Transverse colon (tissue), 4 donors: Measurements from ENCODE around the gene PTPRN2. TPM values are rescaled to one million over a fixed set of nuclear protein-coding genes. Genes with fewer than 3 reads are reported as not detected.

Experiments
- DNase-seq: peaks from one replicate; pipeline ENCODE4 v3.0.0-alpha.2; 2019
- H3K27ac ChIP-seq, 4 donors: fragments of 200-600 bp; sonication (generic); 2 replicates each; pipeline ENCODE4 v1.5.1; 2016 to 2018; ENCODE audit warnings: inconsistent platforms in 4 of 4
- H3K27me3 ChIP-seq: fragments of 200-600 bp; sonication (generic); 2 replicates; pipeline ENCODE4 v1.5.1; 2017; ENCODE audit warnings: inconsistent platforms
- H3K36me3 ChIP-seq, 4 donors: fragments of 200-600 bp; sonication (generic); 2 replicates each; pipeline ENCODE4 v1.5.1; 2017 to 2019; ENCODE audit warnings: inconsistent platforms in 4 of 4
- H3K4me1 ChIP-seq, 4 donors: fragments of 200-600 bp; sonication (generic); 2 replicates each; pipeline ENCODE4 v1.5.1; 2017 to 2020; ENCODE audit warnings: inconsistent platforms in 4 of 4
- H3K4me3 ChIP-seq, 4 donors: fragments of 200-600 bp; sonication (generic); 1 replicate in 1 of 4; 2 replicates in 3 of 4; pipeline versions ENCODE4 v1.5.1 to v1.6.1; 2017 to 2019; ENCODE audit warnings: inconsistent platforms in 4 of 4
- H3K9me3 ChIP-seq, 2 donors: fragments of 200-600 bp; sonication (generic); 2 replicates each; pipeline ENCODE4 v1.5.1; 2017 to 2019; ENCODE audit warnings: inconsistent platforms in 2 of 2
- CTCF ChIP-seq, 5 experiments: fragments of 200-600 bp in 3 of 5; fragments of 450-650 bp in 2 of 5; sonication (generic) in 3 of 5; IDR thresholded peaks; 1 replicate in 2 of 5; 2 replicates in 3 of 5; pipeline ENCODE4 v1.5.1; 2016 to 2017; ENCODE audit warnings: antibody characterized with exemption in 5 of 5, inconsistent platforms in 3 of 5, mild to moderate bottlenecking in 2 of 5, moderate library complexity in 1 of 5
- EP300 ChIP-seq: sonication (generic); formaldehyde crosslinking; IDR thresholded peaks from one replicate; pipeline ENCODE4 v1.6.1; 2017; ENCODE audit warnings: antibody characterized with exemption, low read depth
- POLR2A ChIP-seq: fragments of 450-650 bp; IDR thresholded peaks from one replicate; pipeline ENCODE4 v1.6.1; 2016; ENCODE audit warnings: antibody characterized with exemption, mild to moderate bottlenecking, moderate library complexity
- POLR2AphosphoS5 ChIP-seq, 3 donors: sonication (generic); formaldehyde crosslinking; IDR thresholded peaks; one replicate each; pipeline ENCODE4 v1.6.1; 2016; ENCODE audit warnings: antibody characterized with exemption in 3 of 3
- WGBS, 2 donors: methylation state at CpG; one replicate each; pipeline ENCODE4 v1.1.5; 2018; ENCODE audit warnings: low coverage in 1 of 2; 5-methylcytosine and 5-hydroxymethylcytosine counted together
- in situ Hi-C, 4 donors: fragments of 200-750 bp; cut with MboI; loops; one replicate each; pipeline versions ENCODE4 v1.15.0 to v1.15.1; 2017; ENCODE audit warnings: low sequenced_read_pairs in 3 of 4, low pct_ligation_motif_present in 1 of 4, low pct_unique_long_range_greater_than_20kb in 1 of 4
- intact Hi-C: fragments of 100-400 bp; cut with DNase I; formaldehyde crosslinking; loops from one replicate; pipeline ENCODE4 v1.15.1; 2023; ENCODE audit warnings: low total_unique reads
- total RNA-seq, 4 donors: library from RNA; depleted of rRNA; stranded (reverse); fragments of >200 nt; gene quantifications; one replicate each; pipeline ENCODE4 v1.1.0, GENCODE V29; 2016

Gene PTPRN2
- total RNA-seq, 4 donors from 2014 or later = 15.4 to 31.1 (median 21.8) TPM

- H3K4me1 ChIP-seq = peaks cover 0 to 5% (median 1%) of the 10 kb centered on the region in 4 donors
- TF ChIP-seq POLR2A (no peak), EP300 (no peak), POLR2AphosphoS5 (IDR thresholded peaks at IDR 0.05) (no peak), CTCF (IDR thresholded peaks at IDR 0.05) (no peak)
- H3K36me3 ChIP-seq = no peaks in the 10 kb centered on the region
- intact Hi-C loops (no loop called here), in situ Hi-C loops (no loop called here)
- no peaks in the 10 kb centered on the region for H3K9me3 ChIP-seq
- no peak overlapping the region for H3K4me3 ChIP-seq
- H3K27ac ChIP-seq = no peak overlapping the region
- H3K27me3 ChIP-seq = peaks cover 29% of the 10 kb centered on the region
- WGBS, 2 donors = 85 to 87% methylated on average over 6 to 9 of the region's 9 CpGs
- no peak for DNase-seq
Observed at GRCh38 chr7:157584420-157584819, 1003.2 kb downstream of the PTPRN2 start.

GRCh38 chr7:157581740-157582139, 1005.9 kb downstream of the PTPRN2 start:
- H3K36me3 ChIP-seq = no peaks in the 10 kb centered on the region
- H3K4me1 ChIP-seq = peaks cover 0 to 17% (median 7%) of the 10 kb centered on the region in 4 donors
- no peak for TF ChIP-seq POLR2AphosphoS5 (IDR thresholded peaks at IDR 0.05)
- TF ChIP-seq POLR2A = no peak
- no peak for TF ChIP-seq CTCF (IDR thresholded peaks at IDR 0.05)
- in situ Hi-C loops (no loop called here), intact Hi-C loops (no loop called here)
- 76% methylated on average over 15 of the region's 15 CpGs; no CpG with 5 or more reads in 1 of the 2 donors for WGBS, 2 donors
- no peak overlapping the region for H3K27ac ChIP-seq
- H3K27me3 ChIP-seq = peaks cover 33% of the 10 kb centered on the region
- no peaks in the 10 kb centered on the region for H3K9me3 ChIP-seq
- no peak for DNase-seq
- no peak overlapping the region for H3K4me3 ChIP-seq

- in situ Hi-C loops = no loop called here
- no peak overlapping the region for H3K27ac ChIP-seq
- intact Hi-C loops = no loop called here
- 58% methylated on average over 9 of the region's 10 CpGs; no CpG with 5 or more reads in 1 of the 2 donors for WGBS, 2 donors
- DNase-seq = no peak
- peaks cover 26% of the 10 kb centered on the region for H3K27me3 ChIP-seq
- no peaks in the 10 kb centered on the region for H3K36me3 ChIP-seq
- no peak overlapping the region for H3K4me3 ChIP-seq
- no peaks in the 10 kb centered on the region for H3K9me3 ChIP-seq
- TF ChIP-seq EP300 (no peak), POLR2A (no peak), CTCF (IDR thresholded peaks at IDR 0.05) (no peak), POLR2AphosphoS5 (IDR thresholded peaks at IDR 0.05) (no peak)
- H3K4me1 ChIP-seq = peaks cover 0 to 17% (median 7%) of the 10 kb centered on the region in 4 donors
Observed at GRCh38 chr7:157580324-157580723, 1007.3 kb downstream of the PTPRN2 start.

- H3K9me3 ChIP-seq = no peaks in the 10 kb centered on the region
- TF ChIP-seq EP300 (no peak), POLR2A (no peak), CTCF (IDR thresholded peaks at IDR 0.05) (no peak), POLR2AphosphoS5 (IDR thresholded peaks at IDR 0.05) (no peak)
- WGBS, 2 donors = 35 to 36% methylated on average over 7 to 16 of the region's 16 CpGs
- DNase-seq = peak; percentile 57
- H3K27me3 ChIP-seq = peaks cover 17% of the 10 kb centered on the region
- no peaks in the 10 kb centered on the region for H3K36me3 ChIP-seq
- peaks cover 0 to 17% (median 7%) of the 10 kb centered on the region in 4 donors for H3K4me1 ChIP-seq
- no peak overlapping the region for H3K27ac ChIP-seq
- in situ Hi-C loops = no loop called here
- H3K4me3 ChIP-seq = peak overlapping the region in 1 of 4 donors; percentile 6
- intact Hi-C loops = no loop called here
Observed at GRCh38 chr7:157579425-157579824, 1008.2 kb downstream of the PTPRN2 start.
